Erythroblast (primary cell): ENCODE results near the gene MOXD1.

Source experiments
- DNase-seq, 2 experiments: peaks; one replicate each; lab custom pipeline; 2025; lab: John Stamatoyannopoulos, UW
- GATA1 ChIP-seq: IDR thresholded peaks from 2 replicates; pipeline ENCODE4 v1.6.1; 2011; ENCODE audit warnings: low read depth, mild to moderate bottlenecking, control low read depth, low read length, moderate library complexity
- POLR2A ChIP-seq: IDR thresholded peaks from 2 replicates; pipeline ENCODE4 v1.6.1; 2011; ENCODE audit warnings: mild to moderate bottlenecking, low read length

The MOXD1 gene

GRCh38 chr6:132268209-132268608 is 133.1 kb downstream of the MOXD1 start:
- no peak for DNase-seq

GRCh38 chr6:132265451-132266097 is 135.7 kb downstream of the MOXD1 start:
- DNase-seq: no peak
- no peak for TF ChIP-seq POLR2A
- no peak for TF ChIP-seq GATA1

More at GRCh38 chr6:132268209-132268608, 133.1 kb downstream of the MOXD1 start:
- TF ChIP-seq POLR2A (no peak), GATA1 (no peak)

GRCh38 chr6:132264021-132264500 is 137.2 kb downstream of the MOXD1 start:
- TF ChIP-seq POLR2A (no peak), GATA1 (no peak)
- DNase-seq: no peak

GRCh38 chr6:132261354-132261753 is 139.9 kb downstream of the MOXD1 start:
- no peak for DNase-seq
- TF ChIP-seq POLR2A (no peak), GATA1 (no peak)

- no peak for DNase-seq
- TF ChIP-seq POLR2A (no peak), GATA1 (no peak)
Observed at GRCh38 chr6:132259070-132259469, 142.2 kb downstream of the MOXD1 start.

GRCh38 chr6:132257561-132257960 is 143.7 kb downstream of the MOXD1 start:
- no peak for DNase-seq
- TF ChIP-seq POLR2A (no peak), GATA1 (no peak)

- no peak for DNase-seq
- TF ChIP-seq POLR2A (no peak), GATA1 (no peak)
Observed at GRCh38 chr6:132256457-132256856, 144.8 kb downstream of the MOXD1 start.

- no peak for DNase-seq
Observed at GRCh38 chr6:132253906-132254305, 147.4 kb downstream of the MOXD1 start.

GRCh38 chr6:132253211-132253610 is 148.1 kb downstream of the MOXD1 start:
- TF ChIP-seq POLR2A: no peak
- TF ChIP-seq GATA1: no peak
- DNase-seq: no peak

More at GRCh38 chr6:132253906-132254305, 147.4 kb downstream of the MOXD1 start:
- TF ChIP-seq GATA1 (no peak), POLR2A (no peak)

- no peak for TF ChIP-seq GATA1
- no peak for TF ChIP-seq POLR2A
- no peak for DNase-seq
Observed at GRCh38 chr6:132252113-132252512, 149.2 kb downstream of the MOXD1 start.

GRCh38 chr6:132251711-132252110 is 149.6 kb downstream of the MOXD1 start:
- TF ChIP-seq POLR2A: no peak
- no peak for TF ChIP-seq GATA1
- DNase-seq: no peak

GRCh38 chr6:132247381-132248159 is 153.7 kb downstream of the MOXD1 start:
- TF ChIP-seq GATA1: no peak
- TF ChIP-seq POLR2A: no peak
- DNase-seq: no peak

GRCh38 chr6:132246632-132247270 is 154.5 kb downstream of the MOXD1 start:
- DNase-seq: no peak
- TF ChIP-seq POLR2A: no peak
- TF ChIP-seq GATA1: no peak
